Suppressor macrophage (primary cell): Measurements from ENCODE around the gene NOSTRIN.
"Not testable (repeated sequence)": the region's sequence is repeated elsewhere in the genome, so short reads cannot be mapped to it uniquely, and the experiment has no call there.

Experiments
- DNase-seq, 4 experiments: peaks; one replicate each; pipeline ENCODE4 v3.0.0-alpha.2; 2020 to 2022

NOSTRIN gene

GRCh38 chr2:168819829-168820489 lies 17.5 kb downstream of the NOSTRIN start:
- DNase-seq: no peak

- no peak for DNase-seq
These were observed 19.1 kb downstream of the NOSTRIN start for GRCh38 chr2:168821577-168821976.

GRCh38 chr2:168821992-168822391 lies 19.6 kb downstream of the NOSTRIN start:
- DNase-seq: no peak

GRCh38 chr2:168825126-168825525 lies 22.7 kb downstream of the NOSTRIN start:
- DNase-seq: no peak

- DNase-seq: no peak
These were observed 28.5 kb downstream of the NOSTRIN start for GRCh38 chr2:168830958-168831357.

GRCh38 chr2:168831662-168832061 lies 29.2 kb downstream of the NOSTRIN start:
- no peak for DNase-seq

- no peak for DNase-seq
These were observed 33.5 kb downstream of the NOSTRIN start for GRCh38 chr2:168835969-168836368.

- no peak for DNase-seq
These were observed 39.0 kb downstream of the NOSTRIN start for GRCh38 chr2:168841445-168841844.

- DNase-seq: no peak
These were observed 40.8 kb downstream of the NOSTRIN start for GRCh38 chr2:168843253-168843652.

- no peak for DNase-seq
These were observed 45.8 kb downstream of the NOSTRIN start for GRCh38 chr2:168848225-168848624.

- peak in 3 of 4 experiments; percentile 21 to 39 (median 31) for DNase-seq
These were observed 47.2 kb downstream of the NOSTRIN start for GRCh38 chr2:168849610-168850009.

GRCh38 chr2:168850846-168851245 lies 48.4 kb downstream of the NOSTRIN start:
- no peak for DNase-seq

- DNase-seq: no peak
These were observed 49.4 kb downstream of the NOSTRIN start for GRCh38 chr2:168851674-168852320.

- no peak for DNase-seq
These were observed 50.0 kb downstream of the NOSTRIN start for GRCh38 chr2:168852481-168852880.

- DNase-seq: no peak
These were observed 51.0 kb downstream of the NOSTRIN start for GRCh38 chr2:168853471-168853870.

- no peak for DNase-seq
These were observed 52.2 kb downstream of the NOSTRIN start for GRCh38 chr2:168854651-168855050.

- DNase-seq: no peak
These were observed 53.2 kb downstream of the NOSTRIN start for GRCh38 chr2:168855601-168856000.

GRCh38 chr2:168858146-168858545 lies 55.7 kb downstream of the NOSTRIN start:
- no peak for DNase-seq

- not testable (repeated sequence) for DNase-seq
These were observed 64.7 kb downstream of the NOSTRIN start for GRCh38 chr2:168867164-168867563.

GRCh38 chr2:168870369-168870768 lies 67.9 kb downstream of the NOSTRIN start:
- not testable (repeated sequence) for DNase-seq

- not testable (repeated sequence) for DNase-seq
These were observed 68.4 kb downstream of the NOSTRIN start for GRCh38 chr2:168870824-168871223.

GRCh38 chr2:168874368-168875054 lies 72.1 kb downstream of the NOSTRIN start:
- no peak for DNase-seq

GRCh38 chr2:168882163-168882562 lies 79.7 kb downstream of the NOSTRIN start:
- DNase-seq: not testable (repeated sequence)

GRCh38 chr2:168884975-168885374 lies 82.5 kb downstream of the NOSTRIN start:
- no peak for DNase-seq
